Measurements from ENCODE around the gene SFMBT1. TPM values are rescaled to one million over a fixed set of nuclear protein-coding genes. Genes with fewer than 3 reads are reported as not detected.

The SFMBT1 gene
- total RNA-seq, result 34.2 and 34.9 TPM in 2 replicates

- intact Hi-C loops (cut with micrococcal nuclease), result loop anchor here (1.0 to 10.0 kb wide), 9 partner anchors 27 to 849 kb away; partner anchors contain the start of genes DCP1A, NISCH, NT5DC2 and PRKCD
Measured at GRCh38 chr3:53045518-53046170, at the start of gene SFMBT1. Gene SFMBT1, minus strand, starts transcription at chr3:53046073. Its CDS starts 76,945 bp downstream, at chr3:52969128.

- intact Hi-C loops (cut with micrococcal nuclease), result no loop called here
Measured at GRCh38 chr3:53092942-53093341, 47.1 kb upstream of the SFMBT1 start.

GRCh38 chr3:53092216-53092615, 46.3 kb upstream of the SFMBT1 start:
- intact Hi-C loops (cut with micrococcal nuclease), result no loop called here

GRCh38 chr3:53091011-53091410, 45.1 kb upstream of the SFMBT1 start:
- intact Hi-C loops (cut with micrococcal nuclease), result no loop called here

GRCh38 chr3:53089511-53089910, 43.6 kb upstream of the SFMBT1 start:
- intact Hi-C loops (cut with micrococcal nuclease), result no loop called here

GRCh38 chr3:53085476-53085875, 39.6 kb upstream of the SFMBT1 start:
- intact Hi-C loops (cut with micrococcal nuclease), result no loop called here

GRCh38 chr3:53084310-53085001, 38.6 kb upstream of the SFMBT1 start:
- intact Hi-C loops (cut with micrococcal nuclease), result no loop called here

- intact Hi-C loops (cut with micrococcal nuclease), result no loop called here
Measured at GRCh38 chr3:53083949-53084309, 38.1 kb upstream of the SFMBT1 start.

GRCh38 chr3:53083521-53083920, 37.6 kb upstream of the SFMBT1 start:
- intact Hi-C loops (cut with micrococcal nuclease), result no loop called here

GRCh38 chr3:53082736-53083135, 36.9 kb upstream of the SFMBT1 start:
- intact Hi-C loops (cut with micrococcal nuclease), result no loop called here

- intact Hi-C loops (cut with micrococcal nuclease), result no loop called here
Measured at GRCh38 chr3:53081318-53081717, 35.4 kb upstream of the SFMBT1 start.

GRCh38 chr3:53080612-53081205, 34.8 kb upstream of the SFMBT1 start:
- intact Hi-C loops (cut with micrococcal nuclease), result no loop called here

- intact Hi-C loops (cut with micrococcal nuclease), result no loop called here
Measured at GRCh38 chr3:53079791-53080555, 34.1 kb upstream of the SFMBT1 start.

GRCh38 chr3:53079147-53079546, 33.3 kb upstream of the SFMBT1 start:
- intact Hi-C loops (cut with micrococcal nuclease), result no loop called here

GRCh38 chr3:53078656-53079055, 32.8 kb upstream of the SFMBT1 start:
- intact Hi-C loops (cut with micrococcal nuclease), result no loop called here

GRCh38 chr3:53077476-53078220, 31.8 kb upstream of the SFMBT1 start:
- intact Hi-C loops (cut with micrococcal nuclease), result no loop called here

GRCh38 chr3:53075743-53076140, 29.9 kb upstream of the SFMBT1 start:
- intact Hi-C loops (cut with micrococcal nuclease), result no loop called here

- intact Hi-C loops (cut with micrococcal nuclease), result no loop called here
Measured at GRCh38 chr3:53074761-53075742, 29.2 kb upstream of the SFMBT1 start.

- intact Hi-C loops (cut with micrococcal nuclease), result no loop called here
Measured at GRCh38 chr3:53074366-53074696, 28.5 kb upstream of the SFMBT1 start.

Measured in T-helper 1 cell treated with Interleukin-12 subunit alpha and Interleukin-12 subunit beta and Interleukin-4 antibody, amounts not matched to agents 30 ng/mL and 1 ng/mL, for 36 hours (primary cell).